GM06990 (cell line): Measurements from ENCODE around the gene PROP1.
A peak's percentile ranks its signal among the peaks of the same experiment; 100 is the strongest.
"Not testable (repeated sequence)": the region's sequence is repeated elsewhere in the genome, so short reads cannot be mapped to it uniquely, and the experiment has no call there.

Experiments
- DNase-seq: peaks from one replicate; pipeline ENCODE4 v3.0.0-alpha.2; 2011; ENCODE audit not compliant: insufficient read length; ENCODE audit errors: extremely low read depth
- H3K27me3 ChIP-seq: replicated peaks from 2 replicates; pipeline ENCODE4 v1.6.0; 2011; ENCODE audit warnings: low read length; ENCODE audit not compliant: control insufficient read depth, insufficient read depth
- H3K36me3 ChIP-seq: 2 replicates; pipeline ENCODE4 v1.5.1; 2011; ENCODE audit warnings: low read length; ENCODE audit not compliant: control insufficient read depth, insufficient read depth
- H3K4me3 ChIP-seq: replicated peaks from 2 replicates; pipeline ENCODE4 v1.5.1; 2011; ENCODE audit warnings: low read depth, mild to moderate bottlenecking, control low read depth, low read length
- CTCF ChIP-seq: IDR thresholded peaks from 2 replicates; pipeline ENCODE4 v1.5.1; 2011; ENCODE audit warnings: low read length, control low read depth, mild to moderate bottlenecking, inconsistent platforms; ENCODE audit not compliant: insufficient read depth, poor library complexity, severe bottlenecking

Gene PROP1

DNA sequence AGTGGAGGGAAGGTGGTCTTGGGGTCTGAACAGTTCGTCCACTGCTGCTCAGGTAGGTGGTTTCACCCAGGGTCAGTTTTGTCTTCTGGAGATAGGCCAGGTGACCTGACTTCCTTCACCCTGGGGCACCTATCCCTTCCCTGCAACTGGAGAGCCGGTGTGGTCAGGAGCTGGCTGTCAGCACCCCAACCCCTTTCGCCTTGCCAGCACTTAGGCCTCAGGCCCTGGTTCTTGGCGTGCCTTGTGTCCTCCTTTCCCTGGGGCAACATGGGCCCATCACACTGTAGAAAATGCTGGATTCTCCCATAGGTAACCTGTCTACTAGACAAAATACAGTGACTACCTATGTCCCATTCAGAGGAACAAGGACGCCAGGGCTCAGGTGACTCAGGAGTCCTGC lies 13.1 kb downstream of the PROP1 start:
- no peaks in the 10 kb centered on the region; the same call in 1 of the 2 replicates for H3K27me3 ChIP-seq
- H3K4me3 ChIP-seq, result no peak overlapping the region
- H3K36me3 ChIP-seq, result no peaks in the 10 kb centered on the region
- TF ChIP-seq CTCF, result no peak
- no peak for DNase-seq

DNA sequence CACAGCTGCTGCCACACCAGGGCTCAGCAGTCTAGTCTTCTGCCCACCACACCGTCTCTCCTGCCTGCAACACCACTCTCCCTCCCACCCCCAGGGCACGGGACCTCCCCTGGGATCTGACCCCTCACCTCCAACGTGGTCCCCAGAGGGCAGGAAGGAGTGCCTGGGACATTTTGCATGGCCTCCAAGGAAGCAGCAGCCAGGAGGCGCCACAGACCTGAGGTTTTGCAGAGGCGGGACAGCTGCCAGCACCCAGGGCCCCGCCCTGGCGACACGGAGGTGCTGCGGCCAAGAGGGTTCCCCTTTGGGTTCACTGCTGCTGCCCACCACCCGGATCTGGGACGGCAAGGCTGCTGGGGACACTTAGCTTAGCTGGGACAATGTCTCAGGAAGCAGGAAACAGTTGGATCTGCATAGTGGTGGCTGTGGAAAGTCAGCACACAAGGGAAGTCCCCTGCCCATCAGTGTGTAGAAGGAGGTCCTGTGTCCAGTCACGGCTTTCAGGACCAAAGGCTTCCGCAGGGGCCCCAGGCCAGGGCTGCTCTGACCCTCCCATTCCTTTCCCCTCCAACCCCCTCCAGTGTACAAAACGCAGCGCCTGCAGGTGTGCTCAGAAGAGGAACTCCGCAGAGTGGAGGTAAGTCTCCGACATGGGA lies 13.8 kb downstream of the PROP1 start:
- no peak for DNase-seq
- H3K27me3 ChIP-seq, result no peaks in the 10 kb centered on the region; the same call in 1 of the 2 replicates
- TF ChIP-seq CTCF, result peak; percentile 44
- H3K4me3 ChIP-seq, result no peak overlapping the region
- no peaks in the 10 kb centered on the region for H3K36me3 ChIP-seq

DNA sequence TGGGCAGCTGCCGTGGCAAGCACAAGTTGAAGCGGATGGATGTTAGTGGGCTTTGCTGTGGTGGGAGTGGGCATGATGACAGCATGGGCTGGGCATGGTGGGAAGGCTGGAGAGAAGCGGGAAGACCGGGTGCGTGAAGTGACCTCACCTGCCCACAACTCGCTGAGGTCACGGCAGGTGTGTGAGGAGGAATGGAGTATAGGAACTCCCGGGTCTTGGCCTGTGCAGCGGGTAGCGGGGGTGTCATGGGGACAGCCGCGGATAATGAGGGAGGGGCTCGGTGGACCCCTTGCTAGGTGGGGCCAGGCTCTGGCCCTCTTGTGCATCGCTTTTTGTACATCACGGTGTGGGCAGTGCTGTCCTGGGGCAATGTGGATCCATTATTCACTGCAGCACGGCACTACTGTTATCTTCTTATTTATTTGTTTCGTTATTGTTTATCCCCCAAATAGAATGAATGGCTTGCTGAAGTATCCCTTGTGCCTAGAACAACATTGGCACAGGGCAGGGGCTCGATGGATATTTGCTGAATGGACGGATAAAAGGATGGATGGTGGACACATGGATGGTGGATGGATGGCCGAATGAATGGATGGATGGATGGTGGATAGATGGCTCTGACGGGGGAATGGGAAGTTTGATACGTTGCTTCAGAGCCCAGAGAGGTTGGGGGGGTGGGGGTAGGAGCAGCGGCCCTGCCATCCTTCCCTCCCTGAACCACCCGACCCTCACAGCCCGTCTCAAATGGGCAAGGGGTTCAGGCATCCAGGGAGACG lies 14.6 kb downstream of the PROP1 start:
- Histone ChIP-seq H3K36me3 (no peaks in the 10 kb centered on the region), H3K4me3 (no peak overlapping the region), H3K27me3 (no peaks in the 10 kb centered on the region; the same call in 1 of the 2 replicates)
- no peak for TF ChIP-seq CTCF
- no peak for DNase-seq

DNA sequence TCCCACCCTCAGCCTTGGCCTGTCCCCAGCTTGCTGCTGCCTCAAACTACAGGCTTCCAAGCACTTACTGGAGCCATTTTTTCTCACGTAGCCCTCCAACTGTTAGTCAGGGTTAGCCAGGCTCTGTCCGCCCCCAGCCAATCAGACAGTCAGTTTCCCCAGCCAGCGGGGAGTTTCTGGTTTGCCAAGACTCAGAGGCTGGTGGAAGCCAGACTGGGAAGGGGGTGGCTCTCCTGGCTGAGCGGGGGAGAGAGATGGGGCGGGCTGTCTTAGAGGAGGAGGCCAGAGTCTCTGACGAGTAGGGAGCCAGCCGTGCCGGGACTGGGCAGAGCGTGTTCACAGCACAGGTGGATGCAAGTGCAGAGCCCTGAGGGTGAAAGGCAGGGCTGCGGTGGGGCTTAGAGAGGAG lies 15.3 kb downstream of the PROP1 start:
- no peak for TF ChIP-seq CTCF
- Histone ChIP-seq H3K36me3 (no peaks in the 10 kb centered on the region), H3K27me3 (no peaks in the 10 kb centered on the region; the same call in 1 of the 2 replicates), H3K4me3 (no peak overlapping the region)
- DNase-seq, result no peak

- not testable (repeated sequence) for DNase-seq, H3K27me3 ChIP-seq, H3K4me3 ChIP-seq, H3K36me3 ChIP-seq
Measured at GRCh38 chr5:177977600-177977999, 18.4 kb downstream of the PROP1 start.

DNA sequence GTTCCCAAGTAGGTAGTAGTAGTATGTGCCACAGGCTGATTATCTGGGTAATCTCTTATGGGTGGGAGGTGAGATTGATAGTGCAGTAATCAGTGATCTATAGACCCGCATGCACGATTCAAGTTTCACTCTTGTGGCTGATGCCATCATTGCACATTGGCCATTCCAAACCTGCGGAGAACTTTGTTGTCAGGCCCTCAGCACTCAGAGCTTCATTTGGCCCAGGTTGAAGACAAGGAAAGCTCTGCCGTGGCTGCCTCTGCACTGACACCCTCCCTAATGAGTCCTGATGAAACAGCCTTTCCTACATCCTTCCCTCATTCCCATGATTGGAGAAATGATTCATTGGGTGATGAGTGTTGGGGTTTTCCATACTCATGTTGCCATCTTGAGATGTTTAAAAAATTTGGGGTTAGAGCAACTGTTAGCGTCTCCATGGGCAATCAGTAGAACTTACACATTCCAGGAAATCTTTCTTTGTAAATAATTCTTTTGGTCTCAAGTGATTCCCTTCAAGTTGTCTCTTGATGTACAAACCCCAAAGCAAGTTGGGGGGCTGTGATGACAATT lies 22.9 kb downstream of the PROP1 start:
- TF ChIP-seq CTCF, result no peak
- no peak overlapping the region for H3K4me3 ChIP-seq
- no peaks in the 10 kb centered on the region for H3K36me3 ChIP-seq
- no peak for DNase-seq
- H3K27me3 ChIP-seq, result no peaks in the 10 kb centered on the region
